HepG2 (cell line): ENCODE data around the gene SEMA4A. TPM values are rescaled to one million over a fixed set of nuclear protein-coding genes. Genes with fewer than 3 reads are reported as not detected.

Experiments
- ATF7-NPFF ChIP-seq: sonication (generic); formaldehyde crosslinking; IDR thresholded peaks from 2 replicates; pipeline ENCODE4 v1.8.1; 2023; ENCODE audit warnings: mild to moderate bottlenecking, low read depth, missing genetic modification reagents, moderate library complexity
- CBX1 ChIP-seq: IDR thresholded peaks from one replicate; pipeline ENCODE4 v1.6.1; 2016; ENCODE audit warnings: antibody characterized with exemption, low read depth
- CREB3 ChIP-seq: sonication (generic); formaldehyde crosslinking; IDR thresholded peaks from 2 replicates; pipeline ENCODE4 v1.5.0; 2020; ENCODE audit warnings: missing genetic modification reagents
- DBP ChIP-seq: sonication (generic); formaldehyde crosslinking; IDR thresholded peaks from 2 replicates; pipeline ENCODE4 v1.4.0; 2020; ENCODE audit warnings: missing genetic modification reagents; ENCODE audit errors: not compliant biosample characterization
- EP300 ChIP-seq, 3 experiments: sonication (generic) in 1 of 3; formaldehyde crosslinking in 1 of 3; IDR thresholded peaks; 2 replicates each; pipeline versions ENCODE4 v1.5.1 to v1.6.1; 2011 to 2020; ENCODE audit warnings: low read depth in 2 of 3, low read length in 2 of 3, borderline replicate concordance in 1 of 3, improper control_type of control experiment in 1 of 3, mild to moderate bottlenecking in 1 of 3, missing genetic modification reagents in 1 of 3, moderate library complexity in 1 of 3
- FOXM1 ChIP-seq: sonication (generic); formaldehyde crosslinking; IDR thresholded peaks from 2 replicates; pipeline ENCODE4 v1.5.0; 2020; ENCODE audit warnings: missing genetic modification reagents
- MBNL3 ChIP-seq: fragments of 250-450 bp; sonication (Bioruptor Pico); conservative IDR thresholded peaks from 2 replicates; pipeline ENCODE4 v1.8.0; 2022; ENCODE audit warnings: mild to moderate bottlenecking, inconsistent platforms
- NR2F6 ChIP-seq, 2 experiments: IDR thresholded peaks; 2 replicates each; pipeline ENCODE4 v1.6.1; 2016; ENCODE audit warnings: antibody characterized with exemption in 1 of 2, mild to moderate bottlenecking in 1 of 2
- POLR2AphosphoS2 ChIP-seq: IDR thresholded peaks from 2 replicates; pipeline ENCODE4 v1.6.1; 2011; ENCODE audit warnings: low read depth, low read length, improper control_type of control experiment
- TFE3 ChIP-seq: IDR thresholded peaks from 2 replicates; pipeline ENCODE4 v1.6.1; 2016
- THRA ChIP-seq: sonication (generic); formaldehyde crosslinking; IDR thresholded peaks from 2 replicates; pipeline ENCODE4 v1.4.0; 2020; ENCODE audit warnings: missing genetic modification reagents, borderline replicate concordance
- TRIM24 ChIP-seq: sonication (generic); formaldehyde crosslinking; IDR thresholded peaks from 2 replicates; pipeline ENCODE4 v1.8.0; 2022; ENCODE audit warnings: mild to moderate bottlenecking, missing genetic modification reagents
- YEATS4 ChIP-seq: sonication (generic); formaldehyde crosslinking; IDR thresholded peaks from 2 replicates; pipeline ENCODE4 v1.4.0; 2020; ENCODE audit warnings: missing genetic modification reagents, borderline replicate concordance
- ZBTB10 ChIP-seq: sonication (generic); formaldehyde crosslinking; IDR thresholded peaks from 2 replicates; pipeline ENCODE4 v1.4.0; 2020; ENCODE audit warnings: missing genetic modification reagents, borderline replicate concordance
- ZBTB2 ChIP-seq: sonication (generic); formaldehyde crosslinking; IDR thresholded peaks from 2 replicates; pipeline ENCODE4 v1.8.0; 2022; ENCODE audit warnings: low read depth, missing genetic modification reagents
- ZMYM3 ChIP-seq: sonication (generic); formaldehyde crosslinking; IDR thresholded peaks from 2 replicates; pipeline ENCODE4 v1.5.1; 2020; ENCODE audit warnings: mild to moderate bottlenecking, missing genetic modification reagents
- ZNF576 ChIP-seq: sonication (generic); formaldehyde crosslinking; IDR thresholded peaks from 2 replicates; pipeline ENCODE4 v1.4.0; 2020; ENCODE audit warnings: mild to moderate bottlenecking, missing genetic modification reagents
- ZNF589 ChIP-seq: sonication (generic); formaldehyde crosslinking; conservative IDR thresholded peaks from 2 replicates; pipeline ENCODE4 v1.8.0; 2022; ENCODE audit warnings: mild to moderate bottlenecking, moderate library complexity, missing genetic modification reagents
- polyA plus RNA-seq, 8 experiments: library from polyadenylated mRNA; depleted of rRNA in 3 of 8; stranded (reverse) in 7 of 8; unstranded in 1 of 8; fragments of >200 nt; fragmentation: Illumina TruSeq in 4 of 8; extraction: Trizol in 4 of 8; gene quantifications; 2 replicates each; pipeline versions ENCODE4 v1.2.1 to v1.2.3, GENCODE V29; 2011 to 2016; ENCODE audit warnings: low read depth in 4 of 8, missing spikeins in 1 of 8, mixed read lengths in 1 of 8; ENCODE audit not compliant: insufficient read depth in 1 of 8
- total RNA-seq, 5 experiments: library from RNA; depleted of rRNA; stranded (reverse); fragments of >200 nt; fragmentation: Illumina TruSeq; extraction: Trizol; gene quantifications; 2 replicates each; pipeline ENCODE4 v1.2.3, GENCODE V29; 2016; ENCODE audit warnings: low read depth in 1 of 5

The SEMA4A gene
- total and polyA plus RNA-seq, 2 of the 13 experiments (the other 11 are each of a cell fraction or from before 2014, with no cell fraction given), result 0.09 to 0.20 TPM

GRCh38 chr1:156118177-156118868 is 35.1 kb upstream of the SEMA4A start (continued):
- TF ChIP-seq ZBTB2 (CRISPR knock-in tag) (no peak), TFE3 (CRISPR knock-in tag) (no peak), CREB3 (CRISPR knock-in tag) (no peak), ZNF576 (no peak), ATF7-NPFF (CRISPR knock-in tag) (peak; percentile 24; the same call in 1 of the 2 replicates), ZMYM3 (CRISPR knock-in tag) (no peak), NR2F6 (IDR thresholded peaks at IDR 0.05) (peak; percentile 59; the same call in 1 of the 2 replicates), NR2F6 (CRISPR knock-in tag; IDR thresholded peaks at IDR 0.05) (peak; percentile 41; the same call in 1 of the 2 replicates), FOXM1 (CRISPR knock-in tag) (no peak), CBX1 (peak; percentile 32), EP300 (IDR thresholded peaks at IDR 0.05; ENCODE audit: low read depth in 2 of 2, low read length in 2 of 2) (no peak; a peak in 1 of 4 replicates), EP300 (CRISPR knock-in tag; IDR thresholded peaks at IDR 0.05; ENCODE audit: borderline replicate concordance) (no peak), MBNL3 (CRISPR knock-in tag) (no peak), ZNF589 (no peak), POLR2AphosphoS2 (no peak), ZBTB10 (CRISPR knock-in tag) (0 out of 2 replicates have a peak, but pooled peaks have one; percentile 53), YEATS4 (CRISPR knock-in tag) (peak; percentile 64), TRIM24 (CRISPR knock-in tag) (no peak), DBP (CRISPR knock-in tag) (no peak), THRA (0 out of 2 replicates have a peak, but pooled peaks have one; percentile 27)
